ENCODE data around the gene ARNT2. TPM values are rescaled to one million over a fixed set of nuclear protein-coding genes. Genes with fewer than 3 reads are reported as not detected.

Gene ARNT2
- total RNA-seq, 1 experiment from 2014 or later, result 16.8 TPM

DNA sequence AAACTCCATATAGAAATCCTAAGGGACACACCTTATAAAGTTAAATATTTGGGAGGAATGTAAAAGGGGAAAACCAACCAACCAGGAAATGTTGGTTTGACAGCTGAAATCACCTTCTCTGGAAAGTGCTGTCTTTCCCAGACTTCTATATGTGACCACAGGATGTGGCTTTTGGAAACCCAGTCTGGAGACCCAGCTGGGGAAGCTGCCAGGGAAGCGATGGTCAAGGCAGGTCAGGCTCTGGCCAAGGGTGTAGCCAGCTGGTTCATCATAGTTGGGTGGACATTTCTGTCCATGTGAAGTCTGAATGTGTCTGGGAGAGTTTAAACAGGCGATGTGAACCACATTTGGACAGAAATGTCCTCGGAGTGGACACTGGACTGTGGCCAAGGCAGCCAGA, 73.9 kb downstream of the ARNT2 start:
- Histone ChIP-seq H3K4me3 (ENCODE audit: low read depth in 2 of 2, low read length in 2 of 2) (no peak overlapping the region), H3K4me1 (ENCODE audit: control insufficient read depth, insufficient read depth, low read length) (no peaks in the 10 kb centered on the region), H3K27me3 (ENCODE audit: control insufficient read depth, insufficient read depth, low read length) (no peaks in the 10 kb centered on the region; the same call in 1 of the 2 replicates), H3K27ac (ENCODE audit: low read length) (no peak overlapping the region), H3K9me3 (ENCODE audit: control insufficient read depth, insufficient read depth, low read depth, low read length) (no peaks in the 10 kb centered on the region), H3K36me3 (ENCODE audit: control insufficient read depth, insufficient read depth, low read length) (no peaks in the 10 kb centered on the region)
- intact Hi-C loops (cut with micrococcal nuclease; ENCODE audit: unreplicated experiment) (no loop called here), in situ Hi-C loops (cut with HindIII; ENCODE audit: low pct_unique_long_range_greater_than_20kb, low sequenced_read_pairs) (no loop called here)
- ATAC-seq (no peak), DNase-seq (ENCODE audit: low read depth, low spot score) (no peak)
- POLR2A ChIA-PET, result no interaction called here
- TF ChIP-seq SIN3A (IDR thresholded peaks at IDR 0.05; ENCODE audit: borderline replicate concordance, insufficient read depth, low read depth, low read length), result no peak
- TF ChIP-seq, protein P1, sequence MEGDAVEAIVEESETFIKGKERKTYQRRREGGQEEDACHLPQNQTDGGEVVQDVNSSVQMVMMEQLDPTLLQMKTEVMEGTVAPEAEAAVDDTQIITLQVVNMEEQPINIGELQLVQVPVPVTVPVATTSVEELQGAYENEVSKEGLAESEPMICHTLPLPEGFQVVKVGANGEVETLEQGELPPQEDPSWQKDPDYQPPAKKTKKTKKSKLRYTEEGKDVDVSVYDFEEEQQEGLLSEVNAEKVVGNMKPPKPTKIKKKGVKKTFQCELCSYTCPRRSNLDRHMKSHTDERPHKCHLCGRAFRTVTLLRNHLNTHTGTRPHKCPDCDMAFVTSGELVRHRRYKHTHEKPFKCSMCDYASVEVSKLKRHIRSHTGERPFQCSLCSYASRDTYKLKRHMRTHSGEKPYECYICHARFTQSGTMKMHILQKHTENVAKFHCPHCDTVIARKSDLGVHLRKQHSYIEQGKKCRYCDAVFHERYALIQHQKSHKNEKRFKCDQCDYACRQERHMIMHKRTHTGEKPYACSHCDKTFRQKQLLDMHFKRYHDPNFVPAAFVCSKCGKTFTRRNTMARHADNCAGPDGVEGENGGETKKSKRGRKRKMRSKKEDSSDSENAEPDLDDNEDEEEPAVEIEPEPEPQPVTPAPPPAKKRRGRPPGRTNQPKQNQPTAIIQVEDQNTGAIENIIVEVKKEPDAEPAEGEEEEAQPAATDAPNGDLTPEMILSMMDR (IDR thresholded peaks at IDR 0.05), result no peak
- no peak for TF ChIP-seq POLR2AphosphoS5 (IDR thresholded peaks at IDR 0.05; ENCODE audit: low read depth, low read length)
- TF ChIP-seq, protein P2, sequence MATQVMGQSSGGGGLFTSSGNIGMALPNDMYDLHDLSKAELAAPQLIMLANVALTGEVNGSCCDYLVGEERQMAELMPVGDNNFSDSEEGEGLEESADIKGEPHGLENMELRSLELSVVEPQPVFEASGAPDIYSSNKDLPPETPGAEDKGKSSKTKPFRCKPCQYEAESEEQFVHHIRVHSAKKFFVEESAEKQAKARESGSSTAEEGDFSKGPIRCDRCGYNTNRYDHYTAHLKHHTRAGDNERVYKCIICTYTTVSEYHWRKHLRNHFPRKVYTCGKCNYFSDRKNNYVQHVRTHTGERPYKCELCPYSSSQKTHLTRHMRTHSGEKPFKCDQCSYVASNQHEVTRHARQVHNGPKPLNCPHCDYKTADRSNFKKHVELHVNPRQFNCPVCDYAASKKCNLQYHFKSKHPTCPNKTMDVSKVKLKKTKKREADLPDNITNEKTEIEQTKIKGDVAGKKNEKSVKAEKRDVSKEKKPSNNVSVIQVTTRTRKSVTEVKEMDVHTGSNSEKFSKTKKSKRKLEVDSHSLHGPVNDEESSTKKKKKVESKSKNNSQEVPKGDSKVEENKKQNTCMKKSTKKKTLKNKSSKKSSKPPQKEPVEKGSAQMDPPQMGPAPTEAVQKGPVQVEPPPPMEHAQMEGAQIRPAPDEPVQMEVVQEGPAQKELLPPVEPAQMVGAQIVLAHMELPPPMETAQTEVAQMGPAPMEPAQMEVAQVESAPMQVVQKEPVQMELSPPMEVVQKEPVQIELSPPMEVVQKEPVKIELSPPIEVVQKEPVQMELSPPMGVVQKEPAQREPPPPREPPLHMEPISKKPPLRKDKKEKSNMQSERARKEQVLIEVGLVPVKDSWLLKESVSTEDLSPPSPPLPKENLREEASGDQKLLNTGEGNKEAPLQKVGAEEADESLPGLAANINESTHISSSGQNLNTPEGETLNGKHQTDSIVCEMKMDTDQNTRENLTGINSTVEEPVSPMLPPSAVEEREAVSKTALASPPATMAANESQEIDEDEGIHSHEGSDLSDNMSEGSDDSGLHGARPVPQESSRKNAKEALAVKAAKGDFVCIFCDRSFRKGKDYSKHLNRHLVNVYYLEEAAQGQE (IDR thresholded peaks at IDR 0.05; ENCODE audit: insufficient read depth in 1 of 2, low read depth in 2 of 2, low read length in 1 of 2), result no peak
- no peak for TF ChIP-seq TCF7L2 (IDR thresholded peaks at IDR 0.05; ENCODE audit: low read depth, low read length)
- CTCF ChIA-PET, result no interaction called here
- BruUV-seq (replicated peaks), result no TSS peak

DNA sequence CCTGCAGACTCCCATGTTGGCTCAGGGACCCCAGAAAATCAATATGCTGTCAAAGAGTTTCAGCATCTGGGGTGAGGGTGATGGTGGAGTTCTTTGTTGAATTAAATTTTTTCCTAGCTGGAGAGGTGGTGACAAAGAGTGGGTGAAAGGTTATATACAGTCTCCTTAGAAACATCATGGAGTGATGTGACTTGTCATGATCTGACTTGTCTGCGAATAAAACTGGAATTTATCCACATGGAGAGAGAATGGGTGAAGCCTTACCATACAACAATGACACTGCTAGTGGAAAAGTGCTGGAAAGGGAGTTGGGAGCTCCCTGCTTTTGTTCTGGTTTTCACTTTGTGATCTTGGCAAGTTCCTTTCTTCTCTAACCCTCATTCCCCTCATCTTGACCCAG, 75.0 kb downstream of the ARNT2 start:
- Histone ChIP-seq H3K4me1 (ENCODE audit: control insufficient read depth, insufficient read depth, low read length) (no peaks in the 10 kb centered on the region), H3K4me3 (ENCODE audit: low read depth in 2 of 2, low read length in 2 of 2) (no peak overlapping the region), H3K36me3 (ENCODE audit: control insufficient read depth, insufficient read depth, low read length) (no peaks in the 10 kb centered on the region), H3K27me3 (ENCODE audit: control insufficient read depth, insufficient read depth, low read length) (no peaks in the 10 kb centered on the region; the same call in 1 of the 2 replicates), H3K27ac (ENCODE audit: low read length) (no peak overlapping the region), H3K9me3 (ENCODE audit: control insufficient read depth, insufficient read depth, low read depth, low read length) (no peaks in the 10 kb centered on the region)
- DNase-seq (ENCODE audit: low read depth, low spot score) (no peak), ATAC-seq (no peak)
- CTCF ChIA-PET, result no interaction called here
- intact Hi-C loops (cut with micrococcal nuclease; ENCODE audit: unreplicated experiment) (no loop called here), in situ Hi-C loops (cut with HindIII; ENCODE audit: low pct_unique_long_range_greater_than_20kb, low sequenced_read_pairs) (no loop called here)
- no peak for TF ChIP-seq SIN3A (IDR thresholded peaks at IDR 0.05; ENCODE audit: borderline replicate concordance, insufficient read depth, low read depth, low read length)
- TF ChIP-seq TCF7L2 (IDR thresholded peaks at IDR 0.05; ENCODE audit: low read depth, low read length), result no peak
- TF ChIP-seq, protein P1 (IDR thresholded peaks at IDR 0.05), result no peak
- no peak for TF ChIP-seq POLR2AphosphoS5 (IDR thresholded peaks at IDR 0.05; ENCODE audit: low read depth, low read length)
- TF ChIP-seq, protein P2 (IDR thresholded peaks at IDR 0.05; ENCODE audit: insufficient read depth in 1 of 2, low read depth in 2 of 2, low read length in 1 of 2), result no peak
- no TSS peak for BruUV-seq (replicated peaks)
- POLR2A ChIA-PET, result no interaction called here
